GM23248 (cell line): ENCODE results near the gene EEF1AKMT2. TPM values are rescaled to one million over a fixed set of nuclear protein-coding genes. Genes with fewer than 3 reads are reported as not detected.

ENCODE experiments used
- DNase-seq: peaks from one replicate; pipeline ENCODE4 v3.0.0-alpha.2; 2015
- H2AFZ ChIP-seq: fragments of 200-600 bp; sonication (generic); 2 replicates; pipeline ENCODE4 v1.6.1; 2016; ENCODE audit warnings: antibody characterized with exemption
- H3F3A ChIP-seq: fragments of 200-600 bp; sonication (generic); 2 replicates; pipeline ENCODE4 v1.6.1; 2016; ENCODE audit warnings: mild to moderate bottlenecking, antibody characterized with exemption, mixed run types; ENCODE audit not compliant: insufficient read depth
- H3K27ac ChIP-seq: fragments of 200-600 bp; sonication (generic); 2 replicates; pipeline ENCODE4 v1.5.1; 2016; ENCODE audit warnings: mild to moderate bottlenecking
- H3K27me3 ChIP-seq: fragments of 200-600 bp; sonication (generic); replicated peaks from 2 replicates; pipeline ENCODE4 v1.6.1; 2016; ENCODE audit warnings: mild to moderate bottlenecking; ENCODE audit not compliant: insufficient read depth
- H3K36me3 ChIP-seq: fragments of 200-600 bp; sonication (generic); 2 replicates; pipeline ENCODE4 v1.6.1; 2016; ENCODE audit warnings: low read depth, mild to moderate bottlenecking
- H3K4me1 ChIP-seq: fragments of 200-600 bp; sonication (generic); 2 replicates; pipeline ENCODE4 v1.6.1; 2016; ENCODE audit warnings: mild to moderate bottlenecking; ENCODE audit not compliant: insufficient read depth
- H3K4me2 ChIP-seq: fragments of 200-600 bp; sonication (generic); one replicate; pipeline ENCODE4 v1.6.1; 2016; ENCODE audit warnings: mild to moderate bottlenecking; ENCODE audit not compliant: unreplicated experiment
- H3K4me3 ChIP-seq: fragments of 200-600 bp; sonication (generic); 2 replicates; pipeline ENCODE4 v1.5.1; 2016; ENCODE audit warnings: mild to moderate bottlenecking
- H3K79me2 ChIP-seq: fragments of 200-600 bp; sonication (generic); 2 replicates; pipeline ENCODE4 v1.6.1; 2016; ENCODE audit warnings: mild to moderate bottlenecking; ENCODE audit not compliant: insufficient read depth
- H3K9ac ChIP-seq: fragments of 200-600 bp; sonication (generic); 2 replicates; pipeline ENCODE4 v1.6.1; 2016; ENCODE audit warnings: mild to moderate bottlenecking
- H3K9me2 ChIP-seq: fragments of 200-600 bp; sonication (generic); 2 replicates; pipeline ENCODE4 v1.6.1; 2016; ENCODE audit warnings: mixed run types, mild to moderate bottlenecking, moderate library complexity; ENCODE audit not compliant: insufficient read depth
- H3K9me3 ChIP-seq: fragments of 200-600 bp; sonication (generic); one replicate; pipeline ENCODE4 v1.6.1; 2017; ENCODE audit warnings: low read depth
- H4K20me1 ChIP-seq: fragments of 200-600 bp; sonication (generic); 2 replicates; pipeline ENCODE4 v1.6.0; 2016; ENCODE audit not compliant: insufficient read depth
- EZH2 ChIP-seq: fragments of 200-600 bp; sonication (generic); IDR thresholded peaks from 2 replicates; pipeline ENCODE4 v1.6.1; 2018; ENCODE audit warnings: antibody characterized with exemption, mild to moderate bottlenecking; ENCODE audit not compliant: insufficient read depth, poor library complexity, severe bottlenecking
- EZH2phosphoT487 ChIP-seq: fragments of 200-600 bp; sonication (generic); IDR thresholded peaks from 2 replicates; pipeline ENCODE4 v1.6.1; 2018; ENCODE audit warnings: antibody characterized with exemption, moderate library complexity, mild to moderate bottlenecking, low read depth; ENCODE audit not compliant: insufficient read depth
- WGBS, 2 experiments: methylation state at CpG; one replicate each; pipeline ENCODE4 v1.1.6; 2015 to 2017; ENCODE audit warnings: low lambda C conversion rate in 2 of 2, low coverage in 1 of 2; ENCODE audit errors: missing lambda C conversion rate in 2 of 2; 5-methylcytosine and 5-hydroxymethylcytosine counted together
- in situ Hi-C: fragments of 300-500 bp; cut with MboI; formaldehyde crosslinking; loops from 2 replicates; pipeline ENCODE4 v1.15.0; 2020
- polyA plus RNA-seq: library from polyadenylated mRNA; unstranded; fragments of >200 nt; fragmentation: Nextera tagmentation; extraction: Ambion mirVana; gene quantifications from 2 replicates; pipeline ENCODE4 v1.2.1, GENCODE V29; 2016
- total RNA-seq: library from RNA; depleted of rRNA; stranded (reverse); fragments of >200 nt; shearing (Covaris generic); gene quantifications from 2 replicates; pipeline ENCODE4 v1.2.3, GENCODE V29; 2014

EEF1AKMT2 gene
- total and polyA plus RNA-seq, 2 experiments from 2014 or later, result 24.0 to 27.4 TPM

DNA sequence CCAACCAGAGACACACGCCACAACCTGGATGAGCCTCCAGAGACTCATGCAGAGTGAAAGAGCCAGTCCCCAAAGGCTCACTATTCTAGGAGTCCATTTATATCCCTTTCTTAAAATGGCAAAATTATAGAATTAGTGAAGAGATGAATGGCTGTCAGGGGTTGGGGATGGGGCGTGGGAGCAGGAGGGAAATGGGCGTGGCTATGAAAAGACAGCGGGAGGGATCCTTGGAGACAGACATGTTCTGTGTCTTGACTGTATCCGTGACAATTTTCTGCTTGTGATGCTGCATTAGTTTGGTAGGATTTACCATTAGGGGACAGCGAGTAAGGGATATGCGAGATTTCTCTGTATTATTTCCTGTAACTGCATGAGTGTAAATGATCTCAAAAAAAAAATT is 80.5 kb downstream of the EEF1AKMT2 start:
- TF ChIP-seq EZH2 (no peak), EZH2phosphoT487 (no peak)
- H3K4me2 ChIP-seq, result no peak overlapping the region
- no peak for DNase-seq
- H3K4me3 ChIP-seq, result no peak overlapping the region
- no peaks in the 10 kb centered on the region; the same call in 1 of the 2 replicates for H3K79me2 ChIP-seq
- no peaks in the 10 kb centered on the region for H3K27me3 ChIP-seq
- in situ Hi-C loops, result no loop called here
- H2AFZ ChIP-seq, result no peak overlapping the region
- no peaks in the 10 kb centered on the region for H3K9me2 ChIP-seq
- H3K9me3 ChIP-seq, result no peaks in the 10 kb centered on the region
- no peaks in the 10 kb centered on the region for H3K4me1 ChIP-seq
- no peaks in the 10 kb centered on the region for H4K20me1 ChIP-seq
- no peak overlapping the region for H3K9ac ChIP-seq
- no peaks in the 10 kb centered on the region for H3F3A ChIP-seq
- H3K36me3 ChIP-seq, result no peaks in the 10 kb centered on the region
- no peak overlapping the region for H3K27ac ChIP-seq
- 81 to 82% methylated on average over 7 of the region's 7 CpGs for WGBS, 2 experiments

DNA sequence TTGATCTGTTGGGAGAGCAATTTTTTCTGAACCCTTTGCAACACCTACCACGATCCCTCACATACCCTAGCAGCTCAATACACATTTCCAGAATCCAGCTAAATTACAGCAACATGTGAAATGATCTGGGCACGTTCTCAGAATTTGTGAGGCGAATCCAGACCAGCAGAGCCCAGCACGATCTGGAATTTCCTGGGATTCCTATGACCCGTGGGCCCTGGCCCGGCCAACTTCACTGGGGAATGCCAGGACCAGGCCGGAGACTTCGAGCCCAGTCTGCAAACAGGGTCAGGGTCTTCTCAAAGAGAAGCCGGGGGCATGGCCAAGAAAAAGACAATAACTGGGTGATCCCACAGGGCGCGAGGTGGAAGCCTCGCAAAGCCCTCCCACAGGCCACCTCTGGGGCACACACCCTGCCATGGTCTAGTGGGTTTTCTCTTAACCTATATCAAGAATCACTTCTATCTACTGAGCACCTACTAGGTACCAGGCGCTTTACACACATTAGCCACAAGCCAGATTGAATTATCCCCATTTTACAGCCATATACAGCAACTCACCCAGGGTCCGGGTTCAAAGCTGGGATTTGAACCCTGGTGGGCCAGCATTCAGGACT is 81.3 kb downstream of the EEF1AKMT2 start:
- Histone ChIP-seq H3K9me2 (no peaks in the 10 kb centered on the region), H3K27ac (no peak overlapping the region), H2AFZ (no peak overlapping the region), H3K4me3 (no peak overlapping the region), H3K4me2 (no peak overlapping the region), H3K27me3 (no peaks in the 10 kb centered on the region), H3K36me3 (no peaks in the 10 kb centered on the region), H4K20me1 (no peaks in the 10 kb centered on the region), H3K79me2 (no peaks in the 10 kb centered on the region; the same call in 1 of the 2 replicates), H3F3A (no peaks in the 10 kb centered on the region), H3K4me1 (no peaks in the 10 kb centered on the region), H3K9ac (no peak overlapping the region), H3K9me3 (no peaks in the 10 kb centered on the region)
- TF ChIP-seq EZH2phosphoT487 (no peak), EZH2 (no peak)
- DNase-seq, result no peak
- in situ Hi-C loops, result no loop called here
- whole genome bisulfite sequencing, 2 experiments, result 56 to 66% methylated on average over 14 of the region's 14 CpGs

DNA sequence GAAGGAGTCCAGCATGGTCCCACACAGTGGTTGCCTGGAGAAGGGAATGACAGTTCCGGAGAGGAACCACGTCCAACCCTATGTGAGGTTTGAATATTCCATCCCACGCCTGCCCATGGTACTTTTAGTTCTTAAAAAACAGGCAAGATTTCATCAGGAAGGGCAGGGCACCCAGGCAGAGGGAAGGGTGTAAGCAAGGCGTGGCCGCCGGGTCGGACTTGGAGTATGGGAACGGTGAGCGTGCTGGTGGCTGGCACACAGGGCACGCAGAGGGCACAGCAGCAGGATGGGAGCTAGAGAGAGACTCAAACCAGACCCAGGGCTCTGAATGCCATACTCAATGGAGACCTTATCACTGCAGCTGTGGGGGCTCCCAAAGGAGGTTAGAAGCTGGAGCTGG is 81.8 kb downstream of the EEF1AKMT2 start:
- no peak overlapping the region for H3K4me3 ChIP-seq
- no peak for TF ChIP-seq EZH2phosphoT487
- no peak for TF ChIP-seq EZH2
- no peaks in the 10 kb centered on the region for H3F3A ChIP-seq
- no peak overlapping the region for H3K27ac ChIP-seq
- H2AFZ ChIP-seq, result no peak overlapping the region
- H3K27me3 ChIP-seq, result no peaks in the 10 kb centered on the region
- no peak overlapping the region for H3K9ac ChIP-seq
- H3K4me1 ChIP-seq, result no peaks in the 10 kb centered on the region
- no peaks in the 10 kb centered on the region for H3K9me3 ChIP-seq
- H3K4me2 ChIP-seq, result no peak overlapping the region
- H3K79me2 ChIP-seq, result no peaks in the 10 kb centered on the region; the same call in 1 of the 2 replicates
- 58% methylated on average over 9 to 10 of the region's 10 CpGs for WGBS, 2 experiments
- no peak for DNase-seq
- no peaks in the 10 kb centered on the region for H3K36me3 ChIP-seq
- no peaks in the 10 kb centered on the region for H3K9me2 ChIP-seq
- in situ Hi-C loops, result no loop called here
- no peaks in the 10 kb centered on the region for H4K20me1 ChIP-seq

DNA sequence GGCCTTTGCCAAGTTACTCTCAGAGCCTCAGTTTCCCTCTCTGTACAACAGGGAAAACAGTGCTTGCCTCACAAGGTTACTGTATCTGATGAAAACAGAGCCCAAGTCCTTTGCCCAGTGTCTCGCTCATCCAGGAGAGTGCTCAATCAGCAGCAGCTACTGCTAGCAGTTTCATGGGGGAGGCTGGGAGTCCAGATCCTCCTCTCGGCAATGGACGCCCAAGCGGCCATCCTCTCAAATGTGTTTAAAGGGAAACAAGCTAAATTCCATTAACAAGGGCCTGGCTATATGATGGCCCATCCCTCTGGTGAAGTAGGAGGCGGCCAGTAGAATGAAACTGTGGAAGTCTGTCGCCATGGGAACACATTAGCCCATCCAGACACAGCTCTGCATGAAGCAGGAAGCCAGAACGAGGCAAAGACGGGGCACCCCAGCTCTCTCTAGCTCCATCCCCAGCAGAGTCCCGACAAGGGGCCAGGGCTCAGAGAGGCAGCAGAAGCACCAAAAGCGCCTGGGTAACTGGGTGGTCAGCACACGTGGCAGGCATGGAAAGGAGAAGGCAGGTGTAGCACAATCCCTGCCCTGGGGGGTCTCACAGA is 82.7 kb downstream of the EEF1AKMT2 start:
- Histone ChIP-seq H3K9me2 (no peaks in the 10 kb centered on the region), H3K27me3 (no peaks in the 10 kb centered on the region), H3K4me2 (no peak overlapping the region), H3K9me3 (no peaks in the 10 kb centered on the region), H3K9ac (no peak overlapping the region), H3K36me3 (no peaks in the 10 kb centered on the region), H3F3A (no peaks in the 10 kb centered on the region), H3K4me3 (no peak overlapping the region), H4K20me1 (no peaks in the 10 kb centered on the region), H2AFZ (no peak overlapping the region), H3K27ac (no peak overlapping the region), H3K79me2 (no peaks in the 10 kb centered on the region; the same call in 1 of the 2 replicates), H3K4me1 (no peaks in the 10 kb centered on the region)
- in situ Hi-C loops, result no loop called here
- WGBS, 2 experiments, result 86 to 92% methylated on average over 10 to 11 of the region's 11 CpGs
- DNase-seq, result no peak
- TF ChIP-seq EZH2 (no peak), EZH2phosphoT487 (no peak)
